PC-3 (cell line): ENCODE measurements around the gene ZNF681.

Source experiments
- EZH2 ChIP-seq: fragments of 300-600 bp; sonication (generic); IDR thresholded peaks from one replicate; pipeline ENCODE4 v1.6.1; 2017; ENCODE audit warnings: antibody characterized with exemption, mild to moderate bottlenecking, low read length; ENCODE audit not compliant: unreplicated experiment
- EZH2phosphoT487 ChIP-seq: fragments of 300-600 bp; sonication (generic); IDR thresholded peaks from 2 replicates; pipeline ENCODE4 v1.6.1; 2018; ENCODE audit warnings: mild to moderate bottlenecking, antibody characterized with exemption, low read length, borderline replicate concordance
- TF ChIP-seq, protein P1 (sequence below): fragments of 300-600 bp; sonication (generic); conservative IDR thresholded peaks from 2 replicates; pipeline ENCODE4 v1.5.1; 2017; ENCODE audit warnings: antibody characterized with exemption, low read depth, mild to moderate bottlenecking, low read length

DNA sequence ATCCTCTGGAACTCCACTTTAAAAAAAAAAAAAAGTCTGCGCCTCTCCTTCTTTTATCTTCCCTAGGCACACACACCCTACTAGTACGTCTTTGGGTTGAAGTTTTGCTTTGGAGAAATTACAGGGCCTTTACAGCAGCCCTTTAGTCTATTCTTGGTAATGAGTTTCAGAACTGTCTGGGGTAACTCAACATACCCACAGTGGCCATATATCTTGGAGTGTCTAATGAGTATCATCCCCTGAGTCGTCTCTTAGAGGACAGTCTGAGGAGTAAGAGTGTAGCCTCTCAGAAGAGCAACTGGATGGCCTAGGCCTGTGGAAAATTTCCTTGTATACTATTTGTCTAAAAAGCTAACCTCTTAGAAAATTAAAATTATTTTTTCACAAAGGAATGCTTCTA lies 6.1 kb upstream of the ZNF681 start:
- TF ChIP-seq, protein P1, sequence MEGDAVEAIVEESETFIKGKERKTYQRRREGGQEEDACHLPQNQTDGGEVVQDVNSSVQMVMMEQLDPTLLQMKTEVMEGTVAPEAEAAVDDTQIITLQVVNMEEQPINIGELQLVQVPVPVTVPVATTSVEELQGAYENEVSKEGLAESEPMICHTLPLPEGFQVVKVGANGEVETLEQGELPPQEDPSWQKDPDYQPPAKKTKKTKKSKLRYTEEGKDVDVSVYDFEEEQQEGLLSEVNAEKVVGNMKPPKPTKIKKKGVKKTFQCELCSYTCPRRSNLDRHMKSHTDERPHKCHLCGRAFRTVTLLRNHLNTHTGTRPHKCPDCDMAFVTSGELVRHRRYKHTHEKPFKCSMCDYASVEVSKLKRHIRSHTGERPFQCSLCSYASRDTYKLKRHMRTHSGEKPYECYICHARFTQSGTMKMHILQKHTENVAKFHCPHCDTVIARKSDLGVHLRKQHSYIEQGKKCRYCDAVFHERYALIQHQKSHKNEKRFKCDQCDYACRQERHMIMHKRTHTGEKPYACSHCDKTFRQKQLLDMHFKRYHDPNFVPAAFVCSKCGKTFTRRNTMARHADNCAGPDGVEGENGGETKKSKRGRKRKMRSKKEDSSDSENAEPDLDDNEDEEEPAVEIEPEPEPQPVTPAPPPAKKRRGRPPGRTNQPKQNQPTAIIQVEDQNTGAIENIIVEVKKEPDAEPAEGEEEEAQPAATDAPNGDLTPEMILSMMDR = no peak
- no peak for TF ChIP-seq EZH2
- TF ChIP-seq EZH2phosphoT487 = no peak
